ENCODE measurements around the gene SLC17A3.
A peak's percentile ranks its signal among the peaks of the same experiment; 100 is the strongest.

SLC17A3 gene

DNA sequence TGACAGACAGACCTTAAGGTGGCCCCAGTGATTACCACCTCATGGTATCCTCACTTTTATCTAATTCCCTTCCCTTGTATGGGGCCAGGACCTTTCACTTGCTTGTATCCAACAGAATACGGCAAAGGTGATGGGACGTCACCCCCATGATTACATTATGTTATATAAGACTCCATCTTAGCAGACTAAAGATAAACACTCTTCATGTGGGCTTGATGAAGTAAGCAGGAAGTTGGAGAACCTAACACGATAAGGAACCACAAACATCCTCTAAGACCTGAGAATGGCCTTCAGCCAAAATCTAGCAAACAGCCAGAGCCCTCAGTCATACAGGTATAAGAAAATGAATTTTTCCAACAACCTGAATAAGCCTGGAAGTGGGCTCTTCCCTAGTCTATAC is 8.0 kb downstream of the SLC17A3 start:
- no peak for TF ChIP-seq CTCF (conservative IDR thresholded peaks at IDR 0.05)
- H3K27ac ChIP-seq = no peak overlapping the region

DNA sequence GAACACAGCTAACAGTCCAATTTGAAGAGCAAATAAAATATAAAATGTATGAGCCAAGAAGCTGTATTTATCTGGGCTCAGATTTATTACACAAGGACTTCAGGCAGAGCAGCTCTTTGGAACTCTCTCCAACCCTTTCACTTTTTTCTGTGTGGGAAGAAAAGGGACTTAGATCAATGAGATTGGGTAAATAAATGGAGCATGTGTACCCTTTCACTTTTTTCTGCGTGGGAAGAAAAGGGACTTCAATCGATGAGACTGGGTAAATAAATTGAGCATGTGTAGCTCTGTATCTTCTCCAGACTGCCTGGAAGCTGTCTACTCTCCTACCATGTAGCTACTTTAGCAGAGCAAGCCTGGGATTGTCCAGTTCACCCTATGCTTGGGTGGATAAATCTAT is 10.7 kb downstream of the SLC17A3 start:
- peak overlapping the region; percentile 62 for H3K27ac ChIP-seq

DNA sequence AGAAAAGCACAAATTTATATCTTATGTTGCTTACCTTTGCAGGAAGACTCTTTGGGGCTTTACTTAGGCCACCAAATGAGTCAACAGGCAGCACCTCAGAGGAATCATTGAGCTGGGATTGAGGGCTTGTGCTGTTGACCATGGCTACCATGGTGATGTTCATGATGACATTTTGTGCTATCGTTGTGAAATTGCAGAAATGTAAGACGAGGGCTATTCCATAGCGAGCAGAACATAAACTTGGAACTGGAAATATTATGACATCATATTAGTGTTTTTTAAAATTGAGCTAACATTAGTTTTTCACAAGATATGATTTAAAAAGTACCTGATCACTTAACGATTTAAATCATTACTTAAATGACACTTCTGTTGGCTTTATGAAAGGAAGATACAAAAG is 11.8 kb downstream of the SLC17A3 start:
- H3K27ac ChIP-seq = no peak overlapping the region
- TF ChIP-seq CTCF (conservative IDR thresholded peaks at IDR 0.05) = no peak

More for the DNA sequence above, 10.7 kb downstream of the SLC17A3 start:
- TF ChIP-seq CTCF (conservative IDR thresholded peaks at IDR 0.05) = no peak

DNA sequence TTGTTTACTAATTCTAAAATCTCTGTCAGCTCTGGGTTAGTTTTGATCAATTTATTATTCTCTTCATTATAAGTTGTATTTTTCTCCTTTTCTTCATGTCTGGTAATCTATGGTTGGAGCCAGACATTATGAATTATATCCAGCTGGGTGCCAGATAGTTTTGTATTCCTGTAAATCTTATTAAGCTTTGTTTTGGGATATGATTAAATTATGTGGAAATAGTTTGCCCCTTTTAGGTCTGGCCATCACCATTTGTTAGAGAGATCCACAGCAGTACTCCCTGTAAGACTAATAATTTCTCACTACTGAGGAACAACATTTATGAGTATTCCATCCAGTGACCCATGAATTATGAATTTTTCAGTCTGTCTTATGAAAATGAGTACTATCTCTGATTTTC is 21.3 kb downstream of the SLC17A3 start:
- no peak overlapping the region for H3K27ac ChIP-seq

DNA sequence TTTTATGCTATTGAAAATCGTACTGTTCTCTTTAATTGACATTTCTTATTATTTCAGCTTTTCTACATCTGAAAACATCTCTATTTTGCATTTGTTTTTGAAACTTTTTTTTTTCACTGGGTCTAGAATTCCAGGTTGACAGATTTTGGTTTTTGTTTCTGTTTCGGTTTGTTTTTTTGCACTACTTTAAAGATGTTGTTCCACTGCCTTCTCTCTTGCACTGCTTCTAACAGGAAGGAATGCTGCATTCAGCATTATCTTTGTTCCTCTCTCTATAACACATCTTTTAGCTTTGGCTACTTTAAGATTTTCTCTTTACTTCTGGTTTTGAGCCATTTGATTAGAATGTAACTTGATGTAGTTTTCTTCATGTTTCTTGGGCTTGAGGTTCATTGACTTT is 22.1 kb downstream of the SLC17A3 start:
- no peak for TF ChIP-seq CTCF (conservative IDR thresholded peaks at IDR 0.05)
- no peak overlapping the region for H3K27ac ChIP-seq

More for the DNA sequence above, 21.3 kb downstream of the SLC17A3 start:
- no peak for TF ChIP-seq CTCF (conservative IDR thresholded peaks at IDR 0.05)

DNA sequence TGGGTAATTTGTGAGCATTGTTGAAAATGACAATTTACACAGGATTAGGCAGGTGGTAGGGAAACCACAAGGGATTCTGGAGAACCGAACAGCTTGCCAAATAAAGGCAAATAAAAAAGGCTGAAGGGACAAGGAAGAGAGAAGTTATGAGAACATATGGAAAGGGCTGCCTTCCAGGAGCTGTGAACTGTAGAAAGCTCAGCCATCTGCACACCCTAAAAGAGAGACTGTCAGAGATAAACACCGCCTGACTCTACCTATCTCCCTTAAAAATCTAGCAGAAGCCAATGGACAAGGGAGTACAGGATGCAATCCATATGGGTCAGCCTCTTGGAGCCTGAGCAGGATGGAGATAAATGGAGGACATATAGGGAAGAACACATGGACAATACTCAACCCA is 29.5 kb downstream of the SLC17A3 start:
- TF ChIP-seq CTCF (conservative IDR thresholded peaks at IDR 0.05) = no peak
- H3K27ac ChIP-seq = no peak overlapping the region

DNA sequence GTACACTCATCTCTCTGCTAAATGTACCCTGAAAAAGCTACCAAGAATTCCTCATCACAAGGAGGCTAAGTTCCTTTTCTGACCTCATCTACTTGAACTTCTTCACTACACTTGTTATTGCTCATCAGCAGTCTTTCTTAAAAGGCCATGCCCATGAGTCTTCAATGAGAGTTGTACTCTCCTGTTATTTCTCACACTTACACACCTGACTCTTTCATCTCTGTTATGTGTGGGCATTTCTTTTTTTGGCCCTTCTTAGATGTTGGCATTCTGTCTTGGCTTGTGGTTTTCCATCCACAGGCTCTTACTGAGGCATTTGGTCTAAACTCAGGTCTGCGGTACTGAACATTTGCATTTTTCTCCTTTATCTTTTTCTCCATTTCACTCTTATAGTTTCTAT is 31.5 kb downstream of the SLC17A3 start:
- no peak overlapping the region for H3K27ac ChIP-seq
- no peak for TF ChIP-seq CTCF (conservative IDR thresholded peaks at IDR 0.05)
